TTC549 (cell line): Measurements from ENCODE around the gene PRKCB.

Source experiments
- FAIRE-seq: peaks from 2 replicates; lab custom pipeline; 2012; peaks lifted over from hg19 to GRCh38; lab: Jason Lieb, UNC

PRKCB gene

GRCh38 chr16:23835390-23836077, at the start of gene PRKCB:
PRKCB (plus strand) TSS chr16:23835983.
- no peak for FAIRE-seq

DNA sequence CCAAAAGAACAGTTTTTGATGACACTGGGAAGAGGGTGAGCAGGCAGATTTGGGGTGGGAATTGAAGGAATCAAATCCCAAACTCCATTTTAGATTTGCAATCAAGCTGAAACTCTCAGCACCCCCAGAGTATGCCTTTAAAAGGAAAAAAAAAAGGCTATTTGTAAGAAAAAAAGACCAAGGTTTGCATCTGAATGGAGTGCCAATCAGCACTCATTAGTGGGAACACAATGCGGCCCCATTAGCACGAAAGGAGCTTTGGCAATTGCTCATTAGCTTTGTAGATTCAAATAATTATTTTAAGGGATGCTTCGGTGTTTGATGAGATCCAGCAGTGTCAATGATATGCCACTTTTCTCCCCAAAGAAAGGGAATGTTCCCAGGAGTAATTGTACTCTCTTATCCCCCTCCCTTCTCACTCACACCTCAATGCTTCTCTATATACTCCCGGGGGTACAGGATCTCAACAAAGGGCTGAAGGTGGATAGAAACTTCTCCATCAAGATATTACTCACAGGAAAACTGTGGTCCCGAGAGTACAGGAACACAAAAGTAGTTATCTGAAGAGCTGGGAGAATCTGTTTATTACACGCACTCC, 48.7 kb upstream of the PRKCB start:
- FAIRE-seq, result no peak

- FAIRE-seq, result no peak
These were observed 47.1 kb upstream of the PRKCB start for GRCh38 chr16:23788685-23789084.

DNA sequence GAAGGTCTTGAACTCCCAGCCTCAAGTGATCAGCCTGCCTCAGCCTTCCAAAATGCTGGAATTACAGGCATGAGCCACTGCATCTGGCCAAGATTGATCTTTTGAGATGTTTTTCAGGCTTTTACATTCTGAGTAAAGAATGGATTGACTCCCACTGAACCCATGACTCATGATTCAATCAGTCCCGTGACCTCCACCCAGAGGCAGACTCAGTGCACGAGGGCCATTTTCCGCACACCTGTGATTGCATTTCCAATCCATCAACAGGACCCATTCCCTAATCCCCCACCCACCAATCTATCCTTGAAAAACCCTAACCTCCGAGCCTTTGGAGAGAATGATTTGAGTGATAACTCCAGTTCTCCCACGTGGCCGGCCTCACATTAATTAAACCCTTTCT, 40.4 kb upstream of the PRKCB start:
- no peak for FAIRE-seq

DNA sequence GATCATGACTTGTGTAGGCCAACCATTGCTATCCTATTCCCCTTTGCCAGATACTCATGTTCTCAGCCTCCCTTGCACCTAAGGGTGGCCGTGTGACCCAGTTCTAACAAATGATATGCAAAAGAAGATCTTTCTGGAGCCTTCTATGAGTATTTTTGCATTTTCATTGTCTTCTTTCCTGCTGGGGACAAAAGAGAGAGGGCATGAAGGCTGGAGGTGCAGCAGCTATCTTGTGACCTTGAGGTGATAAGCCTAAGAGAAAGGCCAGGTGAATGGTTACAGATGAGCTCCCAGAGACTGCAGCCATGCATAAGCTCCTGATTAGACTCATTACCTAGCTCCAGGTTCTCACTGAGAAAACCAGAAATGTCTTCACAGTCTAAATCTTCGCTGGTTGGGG, 38.8 kb upstream of the PRKCB start:
- FAIRE-seq, result no peak

GRCh38 chr16:23801378-23801777, 34.4 kb upstream of the PRKCB start:
- no peak for FAIRE-seq

GRCh38 chr16:23802776-23803175, 33.0 kb upstream of the PRKCB start:
- FAIRE-seq, result no peak

DNA sequence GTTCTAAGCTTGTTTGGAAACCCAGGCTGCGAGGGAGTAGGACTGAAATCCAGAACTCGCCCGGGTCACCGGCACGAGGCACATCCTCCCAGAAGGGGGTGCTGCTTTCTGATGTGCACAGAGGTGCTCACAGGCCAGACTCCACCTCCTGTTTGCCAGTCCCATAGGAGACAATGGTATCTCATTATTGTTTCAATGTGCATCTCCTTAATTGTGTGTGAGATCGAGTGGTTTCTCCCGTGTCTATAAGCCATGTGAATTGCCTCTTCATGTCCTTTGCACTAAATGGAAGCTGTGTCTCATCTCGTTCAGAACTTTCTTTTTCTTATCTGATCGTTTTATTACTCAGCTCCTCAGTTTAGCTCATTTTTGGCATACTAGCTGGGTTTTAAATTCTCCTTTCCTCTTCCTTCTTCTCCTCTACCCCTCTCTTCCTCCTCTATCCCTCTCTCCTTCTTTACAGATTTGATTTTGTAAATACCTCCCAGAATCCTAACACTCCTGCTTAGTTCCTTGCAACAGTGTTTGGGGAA, 32.1 kb upstream of the PRKCB start:
- no peak for FAIRE-seq

DNA sequence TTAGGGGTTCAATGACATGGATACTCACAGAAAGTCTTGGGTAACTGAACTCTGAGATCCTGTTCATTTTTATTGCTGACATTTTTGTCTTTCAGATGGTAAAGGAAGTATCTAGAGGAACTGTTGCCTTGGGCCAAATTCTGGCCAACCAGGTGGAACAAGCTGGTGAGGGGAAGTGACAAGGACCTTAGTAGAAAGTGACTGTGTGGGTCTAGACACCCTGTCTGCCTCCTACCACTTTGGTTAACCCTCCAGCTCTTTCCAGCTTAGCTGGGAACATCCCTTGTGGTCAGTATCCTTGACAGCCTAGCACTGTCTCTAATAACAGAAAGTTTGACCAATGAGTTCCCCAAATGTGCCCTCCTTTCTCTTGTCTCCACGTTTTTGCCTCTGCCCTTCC, 28.8 kb upstream of the PRKCB start:
- no peak for FAIRE-seq

DNA sequence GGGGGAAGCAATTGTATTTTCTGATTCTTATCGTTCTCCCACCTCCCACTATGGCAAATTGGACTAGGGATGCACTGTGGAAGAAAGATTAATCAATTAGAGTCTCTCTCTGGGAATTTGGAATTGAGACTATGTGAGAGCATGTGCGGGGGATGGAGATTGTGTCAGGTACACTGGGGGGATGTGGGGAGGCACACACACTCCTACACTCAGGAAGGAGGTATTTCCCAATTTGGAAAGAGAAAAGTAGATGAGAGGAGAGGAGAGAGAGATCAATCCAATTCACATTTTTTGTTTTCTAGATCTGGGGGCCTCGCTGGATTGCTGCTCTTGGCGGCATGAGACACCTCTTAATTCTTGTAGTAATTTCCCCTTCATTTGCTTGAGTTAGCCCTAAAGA, 14.3 kb upstream of the PRKCB start:
- no peak for FAIRE-seq

DNA sequence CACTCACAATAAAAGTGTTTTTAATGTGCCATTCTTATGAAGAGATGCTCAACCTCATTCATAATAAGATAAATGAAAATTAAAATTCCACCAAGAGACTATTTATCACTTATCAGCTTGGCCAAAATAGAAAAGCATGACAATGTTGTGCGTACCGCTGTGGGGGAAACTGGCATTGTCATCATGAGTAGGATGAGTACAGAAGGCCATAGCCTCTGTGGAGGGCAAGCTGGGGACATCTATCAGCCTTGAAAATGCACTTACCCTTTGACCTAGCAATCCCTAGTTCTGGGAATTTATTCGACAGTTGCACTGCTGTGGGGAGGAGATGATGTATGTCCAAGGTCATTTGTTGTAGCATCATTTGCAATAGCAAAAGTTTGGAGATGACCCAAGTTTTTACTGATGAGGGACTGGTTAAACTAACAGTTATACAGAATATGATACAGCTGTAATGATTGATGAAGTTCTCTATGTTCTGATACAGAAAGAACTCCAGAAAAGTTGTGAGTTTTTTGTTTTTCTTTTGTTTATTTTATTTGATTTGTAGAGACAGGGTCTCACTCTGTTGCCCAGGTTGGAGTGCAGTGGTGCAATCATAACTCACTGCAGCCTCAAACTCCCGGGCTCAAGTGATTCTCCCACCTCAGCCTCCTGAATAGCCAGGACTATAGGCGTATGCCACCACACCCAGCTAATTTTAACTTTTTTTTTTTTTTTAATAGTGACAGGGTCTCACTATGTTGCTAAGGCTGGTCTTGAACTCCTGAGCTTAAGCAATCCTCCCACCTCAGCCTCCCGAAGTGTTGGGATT, 13.7 kb upstream of the PRKCB start:
- FAIRE-seq, result no peak

DNA sequence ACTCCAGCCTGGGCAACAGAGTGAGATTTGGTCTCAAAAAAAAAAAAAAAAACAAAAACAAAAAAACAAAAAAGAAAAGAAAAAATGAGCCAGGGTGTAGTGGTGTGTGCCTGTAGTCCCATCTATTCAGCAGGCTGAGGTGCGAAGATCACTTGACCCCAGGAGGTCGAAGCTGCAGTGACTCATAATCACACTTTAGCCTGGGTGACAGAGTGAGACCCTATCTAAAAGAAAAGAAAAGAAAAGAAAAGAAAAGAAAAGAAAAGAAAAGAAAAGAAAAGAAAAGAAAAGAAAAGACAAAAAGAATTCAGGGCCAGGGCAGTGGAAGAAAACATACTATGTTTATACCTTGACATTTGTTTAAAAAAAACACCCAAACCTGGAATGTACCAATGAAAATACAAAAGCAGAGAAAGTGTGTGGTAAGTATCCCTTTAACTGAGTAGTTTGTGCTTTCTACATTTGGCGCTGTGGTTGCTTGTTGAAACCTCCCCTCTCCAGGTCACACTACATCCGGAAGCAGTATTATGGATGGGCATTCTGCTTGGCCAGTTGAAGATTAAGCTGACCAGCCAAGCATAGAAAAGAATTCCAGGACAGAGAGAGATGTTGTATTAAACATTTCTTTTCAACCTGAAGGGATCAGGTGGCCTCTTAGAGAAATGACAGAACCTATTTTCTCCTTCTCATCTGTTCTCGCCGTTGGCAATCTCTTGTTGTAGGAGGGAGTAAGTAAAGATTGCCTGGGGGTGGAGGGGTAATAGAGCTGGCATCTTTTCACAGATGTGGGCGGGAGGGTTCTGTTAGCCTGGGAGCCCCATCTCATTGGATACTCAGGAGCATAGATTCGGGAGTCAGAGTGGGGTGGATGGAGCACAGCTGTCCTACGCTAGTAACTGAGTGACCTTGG, 12.1 kb upstream of the PRKCB start:
- FAIRE-seq, result no peak

DNA sequence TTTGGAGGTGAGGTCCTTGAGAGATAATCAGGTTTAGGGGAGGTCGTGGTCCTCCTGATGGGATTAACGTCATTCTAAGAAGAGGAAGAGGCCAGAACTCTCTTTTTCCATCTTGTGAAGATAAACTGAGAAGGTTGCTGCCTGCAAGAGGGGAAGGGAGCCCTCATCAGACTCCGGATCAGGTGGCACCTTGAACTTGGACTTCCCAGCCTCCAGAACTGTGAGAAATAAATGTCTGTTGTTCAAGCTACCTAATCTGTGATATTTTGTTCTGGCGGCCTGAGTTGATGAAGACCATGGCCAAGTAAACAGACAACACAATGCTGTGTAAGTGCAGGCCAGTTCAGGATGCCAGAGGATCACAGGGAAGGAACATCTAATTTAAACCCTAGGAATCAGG, 10.9 kb upstream of the PRKCB start:
- no peak for FAIRE-seq

DNA sequence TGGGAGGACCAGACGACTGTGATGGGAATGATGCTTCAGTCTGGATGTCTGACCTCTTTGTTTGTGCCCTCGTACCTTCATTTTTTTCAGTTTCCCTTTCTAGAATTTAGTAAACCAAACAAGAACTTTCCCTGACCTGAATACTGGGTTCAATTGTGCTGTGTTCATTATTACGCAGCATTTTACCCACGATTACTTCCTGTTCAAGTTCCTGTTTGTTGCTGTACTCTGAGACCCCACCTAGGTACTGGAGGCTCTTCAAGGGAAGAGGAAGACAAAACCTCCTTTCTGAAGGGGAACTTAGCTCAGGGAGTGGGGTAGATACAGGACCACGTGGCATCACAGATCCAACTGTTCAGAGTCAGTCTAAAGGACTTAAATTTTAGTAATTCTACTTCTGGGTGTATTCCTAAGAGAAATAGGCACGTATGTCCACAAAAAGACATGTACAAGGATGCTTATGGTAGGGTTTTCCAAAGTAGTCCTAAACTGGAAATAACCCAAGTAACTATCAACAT, 9.2 kb upstream of the PRKCB start:
- no peak for FAIRE-seq

GRCh38 chr16:23827057-23827456, 8.7 kb upstream of the PRKCB start:
- no peak for FAIRE-seq

DNA sequence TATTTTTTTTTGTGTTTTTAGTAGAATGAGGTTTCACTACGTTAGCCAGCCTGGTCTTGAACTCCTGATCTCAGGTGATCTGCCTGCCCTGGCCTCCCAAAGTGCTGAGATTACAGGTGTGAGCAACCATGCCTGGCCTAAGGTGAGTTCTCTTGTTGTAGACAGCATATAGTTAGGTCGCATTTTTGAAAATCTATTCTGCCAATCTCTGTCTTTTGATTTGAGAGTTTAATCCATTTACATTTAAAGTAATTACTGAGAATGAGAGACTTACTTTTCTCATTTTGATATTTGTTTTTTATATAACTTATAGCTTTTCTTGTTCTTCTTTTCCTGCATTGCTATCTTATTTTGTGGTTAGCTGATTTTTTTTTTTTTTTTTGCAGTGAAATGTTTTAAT, 6.3 kb upstream of the PRKCB start:
- FAIRE-seq, result no peak

DNA sequence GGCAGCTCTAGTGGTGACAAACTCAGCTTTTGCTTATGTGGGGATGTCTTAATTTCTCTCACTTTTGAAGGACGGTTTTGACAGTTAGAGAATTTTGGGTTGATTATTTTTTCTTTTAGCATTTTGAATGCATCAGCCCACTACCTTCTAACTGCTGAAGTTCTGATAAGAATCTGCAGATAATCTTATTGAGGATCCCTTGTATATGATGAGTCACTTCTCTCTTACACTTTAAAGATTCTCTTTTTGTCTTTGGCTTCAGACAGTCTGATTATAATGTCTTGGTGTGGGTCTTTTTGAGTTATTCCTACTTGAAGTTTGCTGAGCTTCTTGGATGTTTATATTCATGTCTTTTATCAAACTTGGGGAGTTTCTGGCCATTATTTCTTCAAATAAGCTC, 5.5 kb upstream of the PRKCB start:
- no peak for FAIRE-seq

- no peak for FAIRE-seq
These were observed 2.9 kb upstream of the PRKCB start for GRCh38 chr16:23832882-23833281.

- no peak for FAIRE-seq
These were observed 2.3 kb upstream of the PRKCB start for GRCh38 chr16:23833504-23833903.

DNA sequence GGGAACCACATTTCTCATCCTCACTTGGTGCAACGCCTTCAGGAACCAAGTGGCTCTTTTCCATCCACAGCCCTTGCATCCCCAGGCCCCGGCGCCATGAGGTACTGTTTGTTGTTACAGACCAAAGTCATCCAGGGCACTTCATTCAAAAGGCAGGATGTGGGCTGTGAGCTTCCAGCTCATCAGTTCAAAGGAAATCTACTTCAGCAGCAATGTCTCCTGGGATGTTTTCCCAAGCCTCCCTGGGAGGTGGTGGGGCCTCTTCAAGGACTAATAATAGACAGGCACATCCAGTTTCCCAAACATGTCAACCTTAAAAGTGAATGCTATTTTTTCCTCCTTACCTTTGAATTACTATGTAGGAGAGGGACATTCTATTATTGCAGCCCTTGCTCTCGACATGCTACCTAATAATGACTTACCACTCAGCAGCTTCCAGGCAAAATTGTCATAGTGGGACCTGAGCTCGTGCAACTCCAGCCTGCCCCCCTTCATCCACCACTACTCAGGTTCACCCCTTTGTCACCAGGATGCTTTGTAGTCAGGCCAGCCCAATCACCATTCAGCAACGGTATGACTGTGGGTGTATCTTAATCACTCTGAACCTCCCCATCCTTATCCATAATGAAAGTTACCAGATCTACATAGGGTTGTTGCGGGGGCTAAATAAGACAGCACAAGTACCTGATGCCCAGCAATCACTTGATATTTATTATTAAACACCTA, 1.7 kb upstream of the PRKCB start:
- no peak for FAIRE-seq

- no peak for FAIRE-seq
These were observed 258 bp downstream of the PRKCB start for GRCh38 chr16:23836078-23836403.
